C4-2B (cell line): ENCODE results near the gene SLC25A42.

Experiments
- CTCF ChIP-seq: fragments of 450-650 bp; conservative IDR thresholded peaks from 2 replicates; pipeline ENCODE4 v1.5.1; 2017; ENCODE audit warnings: mild to moderate bottlenecking
- ZFX ChIP-seq: fragments of 450-650 bp; IDR thresholded peaks from 2 replicates; pipeline ENCODE4 v1.6.1; 2017

GRCh38 chr19:19071897-19072296, 8.1 kb downstream of the SLC25A42 start:
- TF ChIP-seq CTCF (no peak), ZFX (no peak)
